GM12873 (cell line): Measurements from ENCODE around the gene AMPH.

Experiments used
- CTCF ChIP-seq: IDR thresholded peaks from 2 replicates; pipeline ENCODE4 v1.5.1; 2012; ENCODE audit warnings: low read depth, mild to moderate bottlenecking, moderate library complexity, low read length, control low read depth; ENCODE audit not compliant: insufficient read depth; ENCODE audit errors: missing control alignments

AMPH gene

GRCh38 chr7:38615665-38616064 is 15.5 kb downstream of the AMPH start:
- no peak for TF ChIP-seq CTCF

- no peak for TF ChIP-seq CTCF
Observed at GRCh38 chr7:38607466-38607865, 23.7 kb downstream of the AMPH start.

GRCh38 chr7:38600741-38601140 is 30.4 kb downstream of the AMPH start:
- TF ChIP-seq CTCF: no peak

- TF ChIP-seq CTCF: no peak
Observed at GRCh38 chr7:38594949-38595348, 36.2 kb downstream of the AMPH start.

- no peak for TF ChIP-seq CTCF
Observed at GRCh38 chr7:38592737-38593288, 38.4 kb downstream of the AMPH start.

- no peak for TF ChIP-seq CTCF
Observed at GRCh38 chr7:38585572-38586354, 45.4 kb downstream of the AMPH start.

GRCh38 chr7:38584443-38585210 is 46.5 kb downstream of the AMPH start:
- no peak for TF ChIP-seq CTCF
